Measurements from ENCODE around the gene SKAP2.

SKAP2 gene

DNA sequence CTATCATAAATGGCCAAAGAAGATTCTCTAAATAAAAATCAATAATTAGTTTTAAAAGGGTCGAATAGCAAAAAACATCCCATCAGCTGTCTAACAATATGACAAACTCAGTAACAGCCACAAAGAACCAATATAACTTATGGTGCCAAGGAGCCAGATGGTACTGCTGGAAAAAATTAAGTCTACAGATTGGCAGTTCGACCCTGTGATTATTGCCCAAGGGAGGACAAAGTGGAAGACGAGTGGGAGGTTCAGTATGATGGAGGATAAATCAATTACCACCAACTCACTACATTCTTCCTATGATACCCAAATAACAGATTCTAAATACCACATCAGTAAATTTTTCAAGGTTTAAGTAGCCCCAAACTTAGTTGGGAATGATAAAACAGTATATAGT is 49.0 kb downstream of the SKAP2 start:
- in situ Hi-C loops (cut with MboI; ENCODE audit: low sequenced_read_pairs, unreplicated experiment): no loop called here
- DNase-seq (ENCODE audit: low spot score): no peak
- TF ChIP-seq, protein P1, sequence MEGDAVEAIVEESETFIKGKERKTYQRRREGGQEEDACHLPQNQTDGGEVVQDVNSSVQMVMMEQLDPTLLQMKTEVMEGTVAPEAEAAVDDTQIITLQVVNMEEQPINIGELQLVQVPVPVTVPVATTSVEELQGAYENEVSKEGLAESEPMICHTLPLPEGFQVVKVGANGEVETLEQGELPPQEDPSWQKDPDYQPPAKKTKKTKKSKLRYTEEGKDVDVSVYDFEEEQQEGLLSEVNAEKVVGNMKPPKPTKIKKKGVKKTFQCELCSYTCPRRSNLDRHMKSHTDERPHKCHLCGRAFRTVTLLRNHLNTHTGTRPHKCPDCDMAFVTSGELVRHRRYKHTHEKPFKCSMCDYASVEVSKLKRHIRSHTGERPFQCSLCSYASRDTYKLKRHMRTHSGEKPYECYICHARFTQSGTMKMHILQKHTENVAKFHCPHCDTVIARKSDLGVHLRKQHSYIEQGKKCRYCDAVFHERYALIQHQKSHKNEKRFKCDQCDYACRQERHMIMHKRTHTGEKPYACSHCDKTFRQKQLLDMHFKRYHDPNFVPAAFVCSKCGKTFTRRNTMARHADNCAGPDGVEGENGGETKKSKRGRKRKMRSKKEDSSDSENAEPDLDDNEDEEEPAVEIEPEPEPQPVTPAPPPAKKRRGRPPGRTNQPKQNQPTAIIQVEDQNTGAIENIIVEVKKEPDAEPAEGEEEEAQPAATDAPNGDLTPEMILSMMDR (IDR thresholded peaks at IDR 0.05; ENCODE audit: borderline replicate concordance, control extremely low read depth, extremely low read depth, insufficient read depth, missing control alignments): no peak

GRCh38 chr7:26813432-26813831 is 51.0 kb downstream of the SKAP2 start:
- DNase-seq (ENCODE audit: low spot score): no peak
- TF ChIP-seq, protein P1 (IDR thresholded peaks at IDR 0.05; ENCODE audit: borderline replicate concordance, control extremely low read depth, extremely low read depth, insufficient read depth, missing control alignments): no peak
- in situ Hi-C loops (cut with MboI; ENCODE audit: low sequenced_read_pairs, unreplicated experiment): no loop called here

- in situ Hi-C loops (cut with MboI; ENCODE audit: low sequenced_read_pairs, unreplicated experiment): no loop called here
- TF ChIP-seq, protein P1 (IDR thresholded peaks at IDR 0.05; ENCODE audit: borderline replicate concordance, control extremely low read depth, extremely low read depth, insufficient read depth, missing control alignments): no peak
- DNase-seq (ENCODE audit: low spot score): no peak
These were observed 69.8 kb downstream of the SKAP2 start for GRCh38 chr7:26794541-26794940.

GRCh38 chr7:26792576-26792975 is 71.8 kb downstream of the SKAP2 start:
- in situ Hi-C loops (cut with MboI; ENCODE audit: low sequenced_read_pairs, unreplicated experiment): no loop called here
- DNase-seq (ENCODE audit: low spot score): no peak
- TF ChIP-seq, protein P1 (IDR thresholded peaks at IDR 0.05; ENCODE audit: borderline replicate concordance, control extremely low read depth, extremely low read depth, insufficient read depth, missing control alignments): no peak

DNA sequence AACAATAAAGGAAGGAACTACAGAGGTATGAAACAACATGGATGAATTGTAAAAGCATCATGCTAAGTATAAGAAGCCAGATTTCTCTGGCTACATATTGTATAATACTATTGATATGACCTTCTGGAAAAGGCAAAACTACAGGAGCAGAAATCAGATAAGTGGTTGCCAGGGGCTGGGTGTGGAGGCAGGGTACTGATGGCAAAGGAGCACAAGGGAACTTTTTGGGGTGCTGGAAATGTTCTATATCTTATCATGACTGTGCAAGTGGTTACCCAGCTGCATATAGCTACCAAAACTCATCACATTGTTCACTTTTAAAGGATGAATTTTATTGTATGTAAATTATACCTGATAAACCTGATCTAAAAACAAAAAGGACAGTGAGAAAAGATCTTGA is 72.4 kb downstream of the SKAP2 start:
- DNase-seq (ENCODE audit: low spot score): no peak
- in situ Hi-C loops (cut with MboI; ENCODE audit: low sequenced_read_pairs, unreplicated experiment): no loop called here
- TF ChIP-seq, protein P1 (IDR thresholded peaks at IDR 0.05; ENCODE audit: borderline replicate concordance, control extremely low read depth, extremely low read depth, insufficient read depth, missing control alignments): no peak

DNA sequence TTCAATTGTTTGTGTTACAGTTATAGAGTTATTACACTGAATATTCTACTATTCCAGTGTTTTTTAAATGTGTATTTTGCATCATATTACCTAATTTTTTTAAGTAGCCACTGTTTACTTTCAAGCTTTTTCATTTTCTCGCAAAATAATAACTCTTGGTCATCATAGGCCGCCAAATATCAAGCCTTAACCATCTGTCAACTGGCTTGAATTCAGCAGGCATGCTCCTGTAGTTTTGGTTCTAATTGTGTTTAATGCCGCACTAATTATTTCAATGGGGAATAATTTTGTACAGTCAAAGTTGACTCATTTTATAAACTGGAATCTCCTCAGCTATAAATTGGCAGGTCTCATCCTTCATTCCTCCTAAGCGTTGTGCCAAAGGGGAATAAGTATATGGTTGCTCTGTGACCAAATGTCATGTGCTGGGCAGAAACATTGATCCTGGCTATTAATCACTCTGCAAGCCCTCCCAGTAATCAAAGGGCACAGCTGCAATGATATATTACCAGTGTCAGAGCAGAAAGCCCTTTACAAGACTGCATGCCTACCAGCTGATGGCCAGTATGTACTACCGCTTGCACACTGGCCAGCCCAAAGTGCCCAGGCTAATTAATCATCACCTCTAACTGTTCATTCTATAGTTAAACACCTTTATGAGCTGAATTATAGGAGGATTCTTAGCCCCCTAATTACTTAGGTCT is 74.8 kb downstream of the SKAP2 start:
- DNase-seq (ENCODE audit: low spot score): no peak
- TF ChIP-seq, protein P1 (IDR thresholded peaks at IDR 0.05; ENCODE audit: borderline replicate concordance, control extremely low read depth, extremely low read depth, insufficient read depth, missing control alignments): no peak
- in situ Hi-C loops (cut with MboI; ENCODE audit: low sequenced_read_pairs, unreplicated experiment): no loop called here

Data from GM13976 (cell line).